Measurements from ENCODE around the gene MDM1. TPM values are rescaled to one million over a fixed set of nuclear protein-coding genes. Genes with fewer than 3 reads are reported as not detected.

The MDM1 gene
- total RNA-seq, 1 experiment from 2014 or later, result 10.6 TPM

DNA sequence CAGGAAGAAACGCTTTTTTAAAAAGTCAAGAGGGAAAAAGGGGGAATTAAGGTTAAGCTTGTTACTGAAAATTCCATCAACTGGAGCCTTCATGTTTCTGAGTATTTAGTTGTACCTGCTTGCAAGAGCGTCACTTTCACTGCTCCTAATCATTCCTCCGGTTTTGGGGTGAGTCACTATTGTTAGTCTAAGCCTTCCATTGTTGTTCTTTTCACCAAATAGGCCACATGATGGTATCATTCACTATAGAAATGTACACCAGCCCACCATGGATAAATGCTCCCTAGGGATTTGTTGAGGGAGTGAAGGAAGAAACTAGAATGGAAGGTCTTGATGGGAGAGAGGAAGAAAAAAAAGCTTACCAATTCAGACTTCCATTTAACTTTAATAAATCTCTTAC is 81.7 kb downstream of the MDM1 start:
- Histone ChIP-seq H2BK20ac (ENCODE audit: low read depth, low read length, poor library complexity, severe bottlenecking) (no peak overlapping the region), H3K27ac (ENCODE audit: insufficient read length, low read depth, low read length) (no peak overlapping the region), H2AFZ (ENCODE audit: low read length) (no peak overlapping the region), H3T11ph (ENCODE audit: low read length) (no peak overlapping the region), H3K9ac (ENCODE audit: extremely low read depth, insufficient read length, low read length) (no peak overlapping the region), H3K23me2 (ENCODE audit: insufficient read length, low read depth, low read length, poor library complexity, severe bottlenecking) (no peaks in the 10 kb centered on the region), H4K5ac (ENCODE audit: insufficient read length, low read depth, low read length) (no peak overlapping the region), H4K91ac (ENCODE audit: insufficient read length, low read depth, low read length) (no peak overlapping the region), H2BK120ac (ENCODE audit: low read depth, low read length, poor library complexity, severe bottlenecking) (no peak overlapping the region), H3K4me2 (ENCODE audit: insufficient read depth, insufficient read length, low read length) (no peak overlapping the region), H4K8ac (replicated peaks; ENCODE audit: insufficient read length, low read depth, low read length) (no peak overlapping the region), H3K79me1 (ENCODE audit: insufficient read depth, low read depth, low read length, poor library complexity, severe bottlenecking) (no peaks in the 10 kb centered on the region), H2BK5ac (ENCODE audit: insufficient read length, low read length) (no peak overlapping the region), H3K4me1 (ENCODE audit: insufficient read depth, low read length) (no peaks in the 10 kb centered on the region), H3K79me2 (ENCODE audit: insufficient read depth, low read length) (no peaks in the 10 kb centered on the region), H2BK12ac (ENCODE audit: insufficient read length, low read depth, low read length) (no peak overlapping the region), H3K14ac (ENCODE audit: insufficient read depth, low read length) (no peak overlapping the region), H3K27me3 (ENCODE audit: insufficient read depth, low read length) (no peaks in the 10 kb centered on the region), H4K20me1 (ENCODE audit: control insufficient read depth, insufficient read depth, insufficient read length) (no peaks in the 10 kb centered on the region), H3K9me3 (ENCODE audit: control insufficient read depth, low read depth, low read length) (no peaks in the 10 kb centered on the region), H2BK15ac (ENCODE audit: low read depth, low read length) (no peak overlapping the region), H3K56ac (ENCODE audit: insufficient read length, low read depth, low read length) (no peak overlapping the region), H2AK5ac (ENCODE audit: insufficient read length, low read length) (no peak overlapping the region), H3K23ac (ENCODE audit: insufficient read length, low read depth, low read length) (no peak overlapping the region), H3K4ac (ENCODE audit: low read depth, low read length) (no peak overlapping the region), H3K18ac (ENCODE audit: insufficient read length, low read depth, low read length) (no peak overlapping the region)
- Mint-ChIP-seq H3K27me3 (ENCODE audit: low read depth) (no peaks in the 10 kb centered on the region), H3K4me1 (peaks cover 2 to 11% of the 10 kb centered on the region in 2 experiments; a peak in 2 of 4 replicates), H3K4me3 (no peak overlapping the region), H3K9me3 (peaks cover 15 to 17% of the 10 kb centered on the region in 2 experiments), H3K36me3 (ENCODE audit: insufficient read depth in 1 of 3, low read depth in 3 of 3) (peaks cover 0 to 16% (median 4%) of the 10 kb centered on the region in 3 experiments; a peak in 4 of 7 replicates), H3K27ac (no peak overlapping the region)
- TF ChIP-seq, protein P1, sequence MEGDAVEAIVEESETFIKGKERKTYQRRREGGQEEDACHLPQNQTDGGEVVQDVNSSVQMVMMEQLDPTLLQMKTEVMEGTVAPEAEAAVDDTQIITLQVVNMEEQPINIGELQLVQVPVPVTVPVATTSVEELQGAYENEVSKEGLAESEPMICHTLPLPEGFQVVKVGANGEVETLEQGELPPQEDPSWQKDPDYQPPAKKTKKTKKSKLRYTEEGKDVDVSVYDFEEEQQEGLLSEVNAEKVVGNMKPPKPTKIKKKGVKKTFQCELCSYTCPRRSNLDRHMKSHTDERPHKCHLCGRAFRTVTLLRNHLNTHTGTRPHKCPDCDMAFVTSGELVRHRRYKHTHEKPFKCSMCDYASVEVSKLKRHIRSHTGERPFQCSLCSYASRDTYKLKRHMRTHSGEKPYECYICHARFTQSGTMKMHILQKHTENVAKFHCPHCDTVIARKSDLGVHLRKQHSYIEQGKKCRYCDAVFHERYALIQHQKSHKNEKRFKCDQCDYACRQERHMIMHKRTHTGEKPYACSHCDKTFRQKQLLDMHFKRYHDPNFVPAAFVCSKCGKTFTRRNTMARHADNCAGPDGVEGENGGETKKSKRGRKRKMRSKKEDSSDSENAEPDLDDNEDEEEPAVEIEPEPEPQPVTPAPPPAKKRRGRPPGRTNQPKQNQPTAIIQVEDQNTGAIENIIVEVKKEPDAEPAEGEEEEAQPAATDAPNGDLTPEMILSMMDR (conservative IDR thresholded peaks at IDR 0.05), result no peak
- no peak for DNase-seq
- no CpG with 5 or more reads among the region's 3 CpGs for WGBS (ENCODE audit: extremely low coverage, insufficient read length, low lambda C conversion rate)

All from H9 (cell line).